ENCODE measurements around the gene GSTCD. TPM values are rescaled to one million over a fixed set of nuclear protein-coding genes. Genes with fewer than 3 reads are reported as not detected.
A peak's percentile ranks its signal among the peaks of the same experiment; 100 is the strongest.

GSTCD gene
- total and polyA plus RNA-seq, 10 donors, result 1.8 to 14.6 (median 9.5) TPM

- Histone ChIP-seq H3K27me3 (replicated peaks in 1 of 7) (peaks cover 0 to 7% (median 0%) of the 10 kb centered on the region in 7 donors), H3K27ac (no peak overlapping the region), H3K4me3 (no peak overlapping the region), H3K36me3 (no peaks in the 10 kb centered on the region), H3K4me1 (no peaks in the 10 kb centered on the region), H3K9me3 (no peaks in the 10 kb centered on the region)
- intact Hi-C loops (cut with DNase I; ENCODE audit: low total_unique reads), result no loop called here
- TF ChIP-seq POLR2AphosphoS5 (IDR thresholded peaks at IDR 0.05) (no peak), CTCF (IDR thresholded peaks at IDR 0.05 in 8 of 11, conservative IDR thresholded peaks at IDR 0.05 in 3 of 11) (no peak), POLR2A (IDR thresholded peaks at IDR 0.05) (no peak)
- no peak for DNase-seq
- 85 to 92% (median 89%) methylated on average over 2 of the region's 2 CpGs for WGBS, 5 donors
Measured at GRCh38 chr4:105662935-105663675, 45.5 kb upstream of the GSTCD start.

DNA sequence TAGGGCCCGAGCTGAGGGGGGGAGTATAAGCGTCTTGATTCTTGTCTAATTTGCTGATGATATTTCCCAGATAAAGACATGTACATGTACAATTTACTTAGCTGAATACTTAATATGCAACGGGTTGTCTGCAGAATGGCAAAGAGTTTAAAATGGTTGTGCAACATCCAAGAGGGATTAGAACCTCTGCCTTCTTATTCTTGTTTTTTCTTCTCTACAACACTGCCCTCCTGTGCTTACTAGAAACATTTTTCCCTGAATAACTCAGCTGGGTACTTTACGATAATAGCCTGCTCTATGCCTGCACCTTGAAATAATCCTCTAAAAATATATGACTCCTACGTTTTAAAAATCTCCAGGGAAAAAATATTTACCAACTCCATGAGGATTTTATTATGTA is 41.9 kb upstream of the GSTCD start:
- Histone ChIP-seq H3K4me3 (no peak overlapping the region), H3K4me1 (no peaks in the 10 kb centered on the region), H3K27ac (no peak overlapping the region), H3K36me3 (no peaks in the 10 kb centered on the region), H3K9me3 (no peaks in the 10 kb centered on the region), H3K27me3 (replicated peaks in 1 of 7) (peaks cover 0 to 13% (median 0%) of the 10 kb centered on the region in 7 donors)
- intact Hi-C loops (cut with DNase I; ENCODE audit: low total_unique reads), result no loop called here
- TF ChIP-seq POLR2AphosphoS5 (IDR thresholded peaks at IDR 0.05) (no peak), CTCF (IDR thresholded peaks at IDR 0.05 in 8 of 11, conservative IDR thresholded peaks at IDR 0.05 in 3 of 11) (peak in 4 of 11 experiments; percentile 9 to 22 (median 16)), POLR2A (IDR thresholded peaks at IDR 0.05) (no peak)
- no peak for DNase-seq
- WGBS, 5 donors, result 47 to 69% (median 48%) methylated on average over 5 of the region's 5 CpGs

GRCh38 chr4:105670684-105671083 is 37.9 kb upstream of the GSTCD start:
- H3K4me1 ChIP-seq, result no peaks in the 10 kb centered on the region
- H3K4me3 ChIP-seq, result no peak overlapping the region
- TF ChIP-seq CTCF (IDR thresholded peaks at IDR 0.05 in 8 of 11, conservative IDR thresholded peaks at IDR 0.05 in 3 of 11) (no peak), POLR2AphosphoS5 (IDR thresholded peaks at IDR 0.05) (no peak), POLR2A (IDR thresholded peaks at IDR 0.05) (no peak)
- H3K27me3 ChIP-seq (replicated peaks in 1 of 7), result peaks cover 0 to 13% (median 0%) of the 10 kb centered on the region in 7 donors
- no peak overlapping the region for H3K27ac ChIP-seq
- DNase-seq, result no peak
- no peaks in the 10 kb centered on the region for H3K36me3 ChIP-seq
- intact Hi-C loops (cut with DNase I; ENCODE audit: low total_unique reads), result no loop called here
- H3K9me3 ChIP-seq, result no peaks in the 10 kb centered on the region

GRCh38 chr4:105671301-105671700 is 37.3 kb upstream of the GSTCD start:
- 66 to 77% (median 74%) methylated on average over 2 of the region's 2 CpGs for WGBS, 5 donors
- no peaks in the 10 kb centered on the region for H3K4me1 ChIP-seq
- no peaks in the 10 kb centered on the region for H3K36me3 ChIP-seq
- no peaks in the 10 kb centered on the region for H3K9me3 ChIP-seq
- H3K27me3 ChIP-seq (replicated peaks in 1 of 7), result peaks cover 0 to 13% (median 0%) of the 10 kb centered on the region in 7 donors
- TF ChIP-seq CTCF (IDR thresholded peaks at IDR 0.05 in 8 of 11, conservative IDR thresholded peaks at IDR 0.05 in 3 of 11), result no peak
- no peak for TF ChIP-seq POLR2AphosphoS5 (IDR thresholded peaks at IDR 0.05)
- TF ChIP-seq POLR2A (IDR thresholded peaks at IDR 0.05), result no peak
- no peak overlapping the region for H3K4me3 ChIP-seq
- DNase-seq, result no peak
- no peak overlapping the region for H3K27ac ChIP-seq
- intact Hi-C loops (cut with DNase I; ENCODE audit: low total_unique reads), result no loop called here
